DMS53 treated with DMSO at 0.1 percent for 48 hours (cell line): ENCODE measurements around the gene RCAN3.
A peak's percentile ranks its signal among the peaks of the same experiment; 100 is the strongest.
"Not testable (repeated sequence)": the region's sequence is repeated elsewhere in the genome, so short reads cannot be mapped to it uniquely, and the experiment has no call there.

ENCODE experiments used
- DNase-seq: peaks from one replicate; lab custom pipeline; 2025; ENCODE audit not compliant: unreplicated experiment; lab: John Stamatoyannopoulos, UW

RCAN3 gene

DNA sequence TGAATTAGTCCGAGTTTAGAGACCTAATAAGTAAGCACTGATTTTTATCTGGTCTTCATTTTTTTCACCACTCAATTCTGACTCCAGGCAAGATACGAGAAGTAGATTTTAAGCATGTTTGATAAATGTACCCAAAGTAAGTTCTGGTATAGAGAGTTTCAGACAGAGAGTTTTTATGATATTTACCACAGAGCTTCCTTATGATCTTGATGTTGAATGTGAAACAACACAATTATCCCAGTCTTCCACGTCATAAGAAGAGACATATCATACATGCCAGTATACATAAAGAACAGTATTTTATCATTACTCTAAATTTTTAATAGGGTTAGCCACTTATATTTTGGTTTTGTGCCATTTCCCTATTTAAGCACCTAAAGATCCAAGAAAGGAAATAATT is 45.4 kb downstream of the RCAN3 start:
- no peak for DNase-seq

DNA sequence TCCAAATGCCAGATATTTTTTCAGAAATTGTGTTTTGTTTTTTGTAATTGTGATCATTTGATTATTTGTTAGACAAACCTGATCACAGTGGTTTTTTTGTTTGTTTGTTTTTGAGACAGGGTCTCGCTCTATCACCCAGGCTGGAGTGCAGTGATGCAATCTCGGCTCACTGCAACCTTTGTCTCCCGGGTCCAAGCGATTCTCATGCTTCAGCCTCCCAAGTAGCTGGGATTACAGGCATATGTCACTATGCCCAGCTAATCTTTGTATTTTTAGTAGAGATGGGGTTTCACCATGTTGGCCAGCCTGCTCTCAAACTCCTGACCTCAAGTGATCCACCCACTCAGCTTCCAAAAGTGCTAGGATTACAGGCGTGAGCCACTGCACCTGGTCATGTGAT is 46.6 kb downstream of the RCAN3 start:
- DNase-seq, result not testable (repeated sequence)

DNA sequence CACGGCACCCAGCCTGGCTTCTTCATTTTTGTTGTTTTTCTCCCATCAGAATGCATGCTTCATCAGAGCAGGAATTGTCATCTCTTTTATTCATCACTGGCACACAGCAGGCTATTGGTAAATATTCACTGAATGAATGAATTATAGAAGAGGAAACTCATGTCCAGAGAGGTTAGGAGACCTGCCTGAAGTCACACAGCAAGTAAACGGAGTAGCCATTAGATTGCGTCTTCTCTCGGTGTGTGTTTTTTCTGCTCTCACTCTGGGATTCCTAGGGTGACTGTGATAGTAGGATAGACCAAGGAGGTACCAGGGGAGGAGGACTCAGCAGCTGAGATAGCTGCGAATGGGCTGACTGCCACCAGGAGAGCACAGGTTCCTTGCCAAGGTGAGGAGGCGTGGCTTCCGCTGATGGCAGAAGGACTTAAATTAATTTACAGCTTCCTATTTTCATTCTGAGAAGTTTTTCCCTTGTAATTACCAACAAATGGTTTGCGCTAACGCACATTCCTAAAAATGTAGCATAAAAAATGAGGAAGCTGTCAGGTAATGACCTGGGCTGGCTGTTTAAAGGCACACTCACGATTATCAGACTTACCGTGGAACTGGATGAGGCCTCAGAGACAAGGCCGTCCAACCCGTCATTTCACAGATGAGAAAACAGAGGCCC is 48.8 kb downstream of the RCAN3 start:
- DNase-seq, result no peak

DNA sequence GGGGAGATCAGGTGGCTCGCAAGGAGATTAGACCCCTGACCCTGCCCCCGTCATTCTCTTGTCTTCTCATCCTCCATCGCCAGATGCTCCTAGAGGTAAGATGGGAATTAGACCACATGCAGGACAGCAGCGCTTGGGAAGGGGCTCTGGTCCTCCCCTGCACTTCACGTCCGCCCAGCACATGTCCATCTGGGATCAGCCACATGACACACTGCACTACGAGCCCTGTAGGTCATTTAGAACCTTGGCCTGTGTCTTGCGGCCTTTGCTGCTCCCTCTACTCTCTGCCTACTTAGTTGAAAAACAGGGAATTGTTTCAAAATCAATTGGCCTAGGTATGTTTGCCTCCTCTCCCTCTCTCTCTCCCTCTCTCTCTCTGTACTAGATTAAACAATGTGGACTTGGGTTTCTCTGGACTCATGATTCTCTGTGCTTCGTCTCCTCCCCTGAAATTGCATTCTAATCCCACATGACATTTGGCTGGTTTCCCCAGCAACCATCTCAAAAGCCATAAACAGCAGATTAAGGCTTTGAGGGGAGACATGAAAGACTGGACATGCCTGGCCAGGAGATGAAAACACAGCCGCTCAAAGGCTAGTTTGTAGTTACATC is 49.4 kb downstream of the RCAN3 start:
- DNase-seq, result no peak

DNA sequence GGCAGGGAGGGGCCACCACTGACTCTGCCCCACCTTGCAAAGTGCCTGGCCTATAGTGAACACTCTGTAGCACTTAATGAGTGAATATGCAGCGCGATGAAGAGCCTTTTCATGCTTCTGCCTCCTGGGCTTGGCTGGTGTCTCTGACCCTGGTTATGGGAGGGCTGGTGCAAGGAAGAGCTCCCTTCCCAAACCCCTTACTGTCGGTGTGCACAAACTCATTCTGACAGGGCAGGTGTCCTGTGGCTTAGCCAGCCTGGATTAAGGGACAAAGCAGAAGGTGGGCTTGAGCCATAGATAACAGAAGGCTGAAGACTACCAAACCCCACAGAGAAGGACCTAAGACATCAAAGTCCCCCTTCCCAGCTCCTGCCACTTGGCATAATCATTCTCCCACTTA is 51.3 kb downstream of the RCAN3 start:
- no peak for DNase-seq

DNA sequence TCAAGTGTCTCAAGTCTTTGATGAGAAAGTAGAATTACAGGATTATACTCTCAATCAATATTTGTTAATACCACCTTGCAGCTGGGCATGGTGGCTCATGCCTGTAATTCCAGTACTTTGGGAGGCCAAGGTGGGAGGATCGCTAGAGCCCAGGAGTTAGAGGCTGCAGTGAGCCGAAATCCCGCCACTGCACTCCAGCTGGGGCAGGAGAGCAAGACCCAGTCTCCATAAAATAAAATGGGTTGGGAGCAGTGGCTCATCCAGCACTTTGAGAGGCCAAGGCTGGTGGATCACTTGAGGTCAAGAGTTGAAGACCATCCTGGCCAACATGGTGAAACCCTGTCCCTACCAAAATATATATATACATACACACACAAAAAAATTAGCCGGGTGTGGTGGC is 52.1 kb downstream of the RCAN3 start:
- DNase-seq, result no peak

DNA sequence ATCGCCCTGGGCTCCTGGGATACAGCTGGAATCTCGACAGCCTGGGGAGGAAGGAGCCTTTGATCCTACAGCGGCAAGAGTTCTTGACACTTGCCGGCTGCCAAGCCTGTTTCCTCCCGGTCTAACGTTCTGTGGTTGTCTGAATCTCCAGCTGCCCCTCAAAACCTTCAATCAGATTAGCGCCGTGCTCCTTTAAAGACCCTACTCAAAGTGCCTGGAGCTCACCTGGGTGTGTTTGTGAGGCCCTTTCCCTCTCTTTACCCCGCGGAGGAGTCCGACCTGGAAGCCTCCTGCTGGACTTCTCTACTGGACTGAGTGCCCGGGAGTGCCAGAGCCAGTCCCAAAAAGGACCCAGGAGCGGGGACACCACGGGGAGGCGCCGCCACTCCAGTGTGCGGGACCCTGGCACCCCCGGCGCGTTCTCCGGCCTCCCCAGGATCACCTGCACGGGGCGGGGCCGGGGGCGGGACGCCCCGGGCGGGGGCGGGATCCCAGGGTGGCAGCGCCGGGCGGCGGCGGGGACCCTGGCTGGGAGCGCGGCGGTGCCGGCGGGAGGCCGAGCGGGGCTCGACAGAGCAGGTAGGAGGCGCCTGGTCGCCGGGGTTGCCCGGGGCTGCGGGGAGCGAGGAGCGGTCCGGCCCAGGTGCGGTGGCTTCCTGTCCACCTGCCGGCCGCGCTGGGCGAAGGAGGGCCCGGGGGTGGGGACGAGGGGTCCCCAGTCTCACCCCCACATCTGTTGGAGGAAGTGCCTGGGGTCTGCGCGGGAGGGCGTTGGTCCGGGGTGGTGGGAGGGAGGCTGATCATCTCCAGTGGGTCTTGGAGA is 53.2 kb downstream of the RCAN3 start, which contains the start of gene NCMAP:
TSS of gene NCMAP (plus strand) at position 497 of the 823 bp plus-strand sequence. CDS start 39,344 bp downstream, outside the sequence.
- peak; percentile 35 for DNase-seq

DNA sequence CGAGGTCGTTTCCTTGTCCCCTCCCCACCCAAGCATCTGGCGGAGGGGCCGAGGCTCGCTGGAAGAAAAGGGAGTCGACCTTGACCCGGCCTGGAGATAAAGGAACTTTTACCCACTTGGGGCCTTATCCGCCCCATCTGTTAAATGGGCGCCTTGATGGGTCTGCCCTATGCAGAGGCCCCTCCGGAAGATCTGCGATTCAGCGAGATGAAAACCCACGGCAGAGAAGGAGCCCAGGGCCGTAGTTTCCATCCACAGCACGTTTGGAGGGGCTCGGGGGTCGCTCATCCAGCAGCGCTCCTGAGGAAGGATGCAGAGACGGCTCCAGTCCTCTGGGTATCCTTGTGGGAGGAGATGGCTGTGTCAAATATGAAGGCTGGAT is 53.8 kb downstream of the RCAN3 start:
- no peak for DNase-seq

DNA sequence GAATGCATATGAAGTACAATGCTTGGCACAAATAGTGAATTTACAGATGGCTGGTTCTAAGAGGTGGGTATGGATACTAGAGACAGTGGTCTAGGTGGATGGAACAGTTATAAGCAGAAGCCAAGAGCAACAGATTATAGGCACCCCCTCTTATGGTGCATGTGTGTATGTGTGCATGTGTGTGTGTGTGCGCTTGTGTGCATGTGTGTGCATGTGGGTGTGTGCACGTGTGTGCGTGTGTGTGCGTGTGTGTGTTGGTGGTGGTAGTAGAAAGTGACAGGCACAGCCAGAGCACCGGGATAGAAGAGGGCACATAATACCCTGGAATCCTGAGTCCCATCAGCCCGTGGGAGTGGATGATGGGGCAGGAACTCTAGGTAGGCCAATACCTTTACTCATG is 54.6 kb downstream of the RCAN3 start:
- DNase-seq, result no peak

DNA sequence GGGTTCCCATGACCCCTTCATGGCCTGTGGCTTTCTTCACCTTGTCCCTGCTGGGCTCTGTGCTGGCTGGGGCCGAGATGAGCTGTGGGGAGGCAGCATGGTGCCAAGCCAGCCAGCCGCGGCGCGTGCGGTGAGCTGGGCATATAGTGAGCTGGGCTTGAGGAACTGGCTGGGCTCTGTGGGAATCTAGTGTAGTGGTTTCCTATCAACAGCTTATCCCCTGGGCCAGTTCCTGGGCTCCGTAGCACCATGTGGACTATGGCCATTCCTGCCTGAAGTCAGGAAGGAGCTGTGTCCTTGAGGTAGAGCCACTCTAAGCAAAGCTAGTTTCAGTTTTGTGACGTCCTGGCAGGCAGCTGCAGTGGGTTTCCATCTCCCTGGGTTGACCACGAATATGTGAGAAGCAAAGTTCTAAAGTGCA is 55.1 kb downstream of the RCAN3 start:
- no peak for DNase-seq

DNA sequence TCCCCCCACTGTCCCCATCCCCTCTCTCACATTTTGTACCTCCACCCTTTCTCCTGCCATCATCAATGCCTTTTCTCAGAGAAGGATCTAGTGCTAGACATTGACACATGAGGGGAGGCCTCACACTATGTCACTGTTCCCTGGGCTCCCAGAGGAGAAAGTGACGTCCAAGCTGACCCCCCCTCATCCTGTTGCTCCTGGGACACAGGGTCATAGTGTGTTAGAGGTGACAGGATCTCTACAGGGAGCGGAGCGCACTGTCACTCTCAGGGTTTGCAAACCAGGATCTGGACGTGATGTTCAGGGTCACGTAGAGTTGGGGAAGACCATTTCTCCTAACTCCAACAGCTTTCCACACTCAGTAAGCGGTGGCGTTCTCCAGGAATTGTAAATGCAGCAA is 55.8 kb downstream of the RCAN3 start:
- DNase-seq, result no peak

DNA sequence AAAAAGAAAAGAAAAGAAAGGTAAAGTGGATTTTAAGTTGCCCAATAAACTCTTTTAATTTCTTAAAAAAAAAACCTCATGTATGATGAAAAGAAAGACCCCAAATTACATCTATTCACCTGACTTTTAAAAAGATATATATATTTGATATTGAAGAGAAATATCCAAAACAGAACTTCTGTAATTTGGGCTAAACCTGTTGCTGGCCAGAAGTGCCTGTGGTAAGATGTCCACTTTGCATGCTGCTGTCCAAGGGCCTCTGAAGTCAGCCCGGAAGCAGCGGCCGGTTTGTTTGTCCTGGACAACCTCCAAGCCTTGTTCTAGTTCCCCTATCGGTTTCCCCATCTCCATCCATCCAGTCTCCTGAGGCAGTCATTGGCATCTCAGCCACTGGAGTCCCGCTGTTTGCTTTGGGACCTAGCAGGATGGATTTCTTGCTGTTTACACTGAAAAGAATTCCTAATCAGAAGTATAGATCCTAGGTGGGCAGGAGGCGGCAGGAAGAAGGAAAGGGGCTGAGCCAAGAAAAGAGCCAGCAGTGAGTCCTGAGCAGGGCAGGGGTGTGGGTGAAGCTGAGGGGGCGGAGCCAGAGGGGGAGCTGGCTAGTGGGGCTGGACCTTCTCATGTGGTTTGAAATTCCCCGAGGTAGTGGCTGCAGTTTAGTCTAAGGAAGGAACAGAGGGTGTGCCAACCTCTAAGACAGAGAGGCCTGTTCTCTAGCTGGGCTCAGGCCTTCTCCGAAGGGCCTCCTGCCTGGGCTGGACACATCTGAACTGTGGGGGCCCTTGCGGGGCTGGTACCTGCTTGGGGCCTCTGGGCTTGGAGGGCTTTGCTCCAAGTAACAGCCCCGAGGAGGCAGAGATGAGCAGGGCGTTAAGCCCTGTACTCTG is 56.5 kb downstream of the RCAN3 start:
- peak; percentile 80 for DNase-seq

DNA sequence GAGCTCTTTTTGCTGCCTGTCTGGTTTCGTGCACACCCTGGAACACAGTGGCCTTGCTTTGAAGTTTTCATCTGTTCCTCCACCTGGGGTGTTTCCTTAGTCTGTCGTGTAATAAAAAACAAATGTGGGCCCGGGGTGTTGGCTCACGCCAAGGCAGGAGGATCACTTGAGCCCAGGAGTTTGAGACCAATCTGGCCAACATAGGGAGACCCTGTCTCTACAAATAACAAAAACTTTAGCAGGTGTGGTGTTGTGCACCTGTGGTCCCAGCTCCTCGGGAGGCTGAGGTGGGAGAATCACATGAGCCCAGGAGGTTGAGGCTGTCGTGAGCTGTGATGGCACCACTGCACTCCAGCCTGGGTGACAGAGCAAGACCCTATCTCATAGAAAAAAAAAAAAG is 57.7 kb downstream of the RCAN3 start:
- no peak for DNase-seq

DNA sequence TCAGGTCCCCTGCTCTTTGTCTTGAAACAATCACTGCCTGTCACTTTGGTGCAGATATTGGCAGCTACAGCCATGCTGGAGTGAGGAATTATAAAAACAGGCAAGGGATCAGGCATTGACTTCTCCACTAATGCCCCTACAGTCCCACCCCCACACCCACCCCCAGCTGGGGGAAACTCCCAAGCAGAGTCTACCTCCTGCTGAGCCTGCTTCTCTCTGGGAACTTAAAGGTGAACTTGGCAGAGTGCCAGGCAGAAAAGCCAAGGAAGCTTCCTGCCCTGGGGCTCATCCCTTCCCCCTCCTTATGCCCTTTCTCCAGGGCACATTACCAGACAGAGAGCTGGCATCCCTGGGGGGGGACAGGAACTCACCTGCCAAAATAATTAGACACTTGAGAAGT is 60.0 kb downstream of the RCAN3 start:
- DNase-seq, result no peak

DNA sequence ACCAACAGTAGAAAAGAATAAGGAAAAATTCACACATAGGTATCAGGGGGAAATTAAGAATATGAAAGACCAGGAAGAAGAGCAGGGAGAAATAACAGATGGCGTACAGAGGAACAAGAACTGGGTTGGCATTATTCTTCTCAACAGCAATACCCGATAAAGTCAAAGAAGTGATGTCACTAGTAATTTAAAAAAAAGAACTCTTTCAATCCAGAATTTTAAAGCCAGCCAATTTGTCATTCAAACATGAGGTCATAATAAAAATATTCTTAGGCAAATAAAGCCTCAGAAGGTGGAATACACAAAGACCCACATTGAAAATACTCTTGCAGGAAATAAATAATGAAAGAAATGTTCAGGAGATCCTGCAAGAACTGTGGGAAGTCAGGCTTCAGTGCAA is 62.1 kb downstream of the RCAN3 start:
- no peak for DNase-seq

DNA sequence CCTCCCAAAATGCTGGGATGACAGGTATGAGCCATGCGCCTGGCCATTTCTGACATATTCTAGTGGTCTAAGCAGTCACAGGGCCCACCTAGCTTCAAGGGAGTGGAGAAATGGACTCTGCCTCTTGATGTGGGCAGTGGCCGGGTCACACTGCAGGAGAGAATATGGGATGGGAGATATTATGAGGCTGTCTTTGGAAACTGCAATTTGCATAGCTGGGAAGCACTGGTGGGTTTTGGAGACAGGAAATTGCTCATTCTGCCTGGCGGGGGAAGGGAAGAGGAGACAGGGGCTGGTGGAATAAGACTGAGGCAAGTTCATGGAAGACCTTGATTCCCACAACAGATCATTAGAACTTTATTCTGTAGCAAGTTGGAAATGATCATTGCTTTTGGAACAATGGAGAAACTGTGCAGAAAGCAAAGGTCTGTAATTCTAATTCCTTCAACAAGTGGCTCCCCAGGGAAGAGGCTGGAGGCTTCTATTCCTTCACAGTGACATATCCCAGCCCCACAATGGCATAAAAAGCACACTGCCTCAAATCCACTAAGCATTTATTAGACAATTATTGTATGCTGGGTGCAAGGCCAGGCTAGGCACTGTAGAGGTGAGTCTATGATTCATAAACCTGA is 63.7 kb downstream of the RCAN3 start:
- DNase-seq, result no peak

DNA sequence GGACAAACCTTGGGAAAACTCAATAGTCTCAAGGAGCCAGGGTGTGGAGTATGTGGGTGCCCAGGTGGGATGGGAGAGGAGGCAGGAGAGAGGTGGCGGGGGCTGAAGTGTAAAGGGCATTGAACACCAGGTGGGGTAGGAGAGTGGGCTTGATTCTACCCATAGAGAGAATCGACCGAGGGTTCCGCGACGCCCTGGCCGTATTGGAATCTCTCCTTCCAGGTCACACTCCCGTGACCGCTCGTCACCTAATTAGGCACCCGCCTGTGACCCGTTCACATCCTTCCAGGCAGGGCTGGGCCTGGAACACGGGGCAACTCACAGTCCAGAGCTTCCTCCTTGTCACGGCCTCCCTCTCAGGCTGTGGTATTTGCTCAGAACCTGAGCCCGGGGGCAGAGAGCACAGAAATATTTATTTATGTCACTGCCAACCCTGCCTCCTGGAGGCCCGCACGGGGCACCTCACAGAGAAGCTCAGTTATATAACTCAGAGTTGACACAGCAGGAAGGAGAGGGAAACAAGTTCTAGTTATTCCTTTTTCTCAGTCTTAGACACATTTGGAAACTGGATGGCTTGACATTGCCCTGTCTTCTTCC is 65.3 kb downstream of the RCAN3 start:
- DNase-seq, result peak; percentile 37

DNA sequence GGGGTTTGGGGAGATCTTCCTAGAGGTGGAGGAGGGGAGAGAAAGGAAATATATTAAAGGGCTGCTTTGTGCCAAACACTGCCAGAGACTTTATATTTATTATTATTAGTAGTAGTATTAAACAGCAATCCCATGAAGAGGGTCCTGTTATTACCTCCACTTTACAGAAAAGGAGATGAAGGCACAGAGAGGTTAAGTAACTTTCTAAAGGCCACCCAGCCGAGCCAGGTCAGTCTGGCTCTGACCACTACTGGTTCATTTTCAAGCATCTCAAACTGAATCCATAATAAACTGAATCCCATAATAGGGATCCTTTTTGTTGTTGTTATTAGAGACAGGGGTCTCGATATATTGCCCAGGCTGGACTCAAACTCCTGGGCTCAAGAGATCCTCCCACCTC is 65.8 kb downstream of the RCAN3 start:
- no peak for DNase-seq

DNA sequence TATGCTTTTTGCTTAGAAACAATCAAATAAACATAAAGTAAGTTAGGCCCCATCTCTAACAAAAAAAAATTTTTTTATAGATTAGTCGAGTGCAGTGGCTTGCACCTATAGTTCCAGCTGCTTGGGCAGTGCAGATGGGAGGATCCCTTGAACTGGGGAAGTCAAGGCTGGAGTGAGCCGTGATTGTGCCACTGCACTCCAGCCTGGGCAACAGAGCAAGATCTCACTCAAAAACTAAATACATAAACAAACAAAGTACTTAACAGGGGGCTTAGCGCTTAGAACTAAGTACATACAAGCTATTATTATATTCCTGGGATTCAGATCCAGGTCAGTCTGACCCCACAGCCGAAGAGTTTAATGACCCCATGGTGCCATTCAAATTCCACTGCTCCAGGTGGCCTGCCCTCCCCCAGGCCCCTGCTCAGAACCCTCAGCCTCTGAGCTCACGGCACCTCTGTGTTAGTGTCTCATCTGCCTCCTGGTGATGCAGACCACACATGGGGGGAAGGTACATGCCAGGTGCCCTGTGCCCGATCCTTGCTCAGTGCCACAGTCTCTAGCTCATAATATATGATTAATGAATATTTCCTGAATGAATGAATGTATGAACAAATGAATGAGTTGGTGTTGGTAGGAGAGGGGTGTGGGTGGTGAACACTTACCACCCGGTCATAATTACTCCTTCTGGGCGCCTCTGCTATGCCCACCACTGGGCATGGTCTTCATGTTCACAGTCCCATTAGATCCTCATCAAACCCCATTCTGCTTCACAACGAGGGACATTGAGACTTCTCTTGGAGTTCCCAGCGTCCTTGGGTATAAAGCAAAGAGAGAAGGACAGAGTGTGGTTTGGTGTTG is 67.9 kb downstream of the RCAN3 start:
- DNase-seq, result no peak
